HepG2 (cell line): ENCODE measurements around the gene TPGS1. TPM values are rescaled to one million over a fixed set of nuclear protein-coding genes. Genes with fewer than 3 reads are reported as not detected.

Experiments
- BCL6 ChIP-seq: IDR thresholded peaks from 2 replicates; pipeline ENCODE4 v1.6.1; 2016; ENCODE audit warnings: missing genetic modification reagents, missing compliant biosample characterization
- DMAP1 ChIP-seq: IDR thresholded peaks from 2 replicates; pipeline ENCODE4 v1.6.1; 2016
- ELF1 ChIP-seq: sonication (generic); formaldehyde crosslinking; IDR thresholded peaks from 2 replicates; pipeline ENCODE4 v1.4.0; 2020; ENCODE audit warnings: missing genetic modification reagents
- LCORL ChIP-seq, 2 experiments: fragments of 450-650 bp in 1 of 2; sonication (generic) in 1 of 2; formaldehyde crosslinking in 1 of 2; IDR thresholded peaks; 2 replicates each; pipeline versions ENCODE4 v1.5.0 to v1.6.1; 2017 to 2020; ENCODE audit warnings: antibody characterized with exemption in 1 of 2, missing genetic modification reagents in 1 of 2
- polyA plus RNA-seq, 8 experiments: library from polyadenylated mRNA; depleted of rRNA in 3 of 8; stranded (reverse) in 7 of 8; unstranded in 1 of 8; fragments of >200 nt; fragmentation: Illumina TruSeq in 4 of 8; extraction: Trizol in 4 of 8; gene quantifications; 2 replicates each; pipeline versions ENCODE4 v1.2.1 to v1.2.3, GENCODE V29; 2011 to 2016; ENCODE audit warnings: low read depth in 4 of 8, missing spikeins in 1 of 8, mixed read lengths in 1 of 8; ENCODE audit not compliant: insufficient read depth in 1 of 8
- total RNA-seq, 5 experiments: library from RNA; depleted of rRNA; stranded (reverse); fragments of >200 nt; fragmentation: Illumina TruSeq; extraction: Trizol; gene quantifications; 2 replicates each; pipeline ENCODE4 v1.2.3, GENCODE V29; 2016; ENCODE audit warnings: low read depth in 1 of 5
- TF ChIP-seq, protein P1 (sequence below): sonication (generic); formaldehyde crosslinking; IDR thresholded peaks from 2 replicates; pipeline ENCODE4 v1.4.0; 2020; ENCODE audit warnings: missing genetic modification reagents
- TF ChIP-seq, protein P2 (sequence below): sonication (generic); formaldehyde crosslinking; conservative IDR thresholded peaks from 2 replicates; pipeline ENCODE4 v1.8.0; 2022; ENCODE audit warnings: mild to moderate bottlenecking, moderate library complexity, missing genetic modification reagents
- TF ChIP-seq, protein P3 (sequence below): sonication (generic); formaldehyde crosslinking; IDR thresholded peaks from 2 replicates; pipeline ENCODE4 v1.5.0; 2020; ENCODE audit warnings: mild to moderate bottlenecking, missing genetic modification reagents
- TF ChIP-seq, protein P4 (sequence below): sonication (generic); formaldehyde crosslinking; IDR thresholded peaks from 2 replicates; pipeline ENCODE4 v1.4.0; 2020; ENCODE audit warnings: missing genetic modification reagents, mild to moderate bottlenecking, borderline replicate concordance
- TF ChIP-seq, protein P5 (sequence below): fragments of 450-650 bp; IDR thresholded peaks from 2 replicates; pipeline ENCODE4 v1.6.1; 2017

TPGS1 gene
- total and polyA plus RNA-seq, 2 of the 13 experiments (the other 11 are each of a cell fraction or from before 2014, with no cell fraction given), result 1.1 to 6.2 TPM

DNA sequence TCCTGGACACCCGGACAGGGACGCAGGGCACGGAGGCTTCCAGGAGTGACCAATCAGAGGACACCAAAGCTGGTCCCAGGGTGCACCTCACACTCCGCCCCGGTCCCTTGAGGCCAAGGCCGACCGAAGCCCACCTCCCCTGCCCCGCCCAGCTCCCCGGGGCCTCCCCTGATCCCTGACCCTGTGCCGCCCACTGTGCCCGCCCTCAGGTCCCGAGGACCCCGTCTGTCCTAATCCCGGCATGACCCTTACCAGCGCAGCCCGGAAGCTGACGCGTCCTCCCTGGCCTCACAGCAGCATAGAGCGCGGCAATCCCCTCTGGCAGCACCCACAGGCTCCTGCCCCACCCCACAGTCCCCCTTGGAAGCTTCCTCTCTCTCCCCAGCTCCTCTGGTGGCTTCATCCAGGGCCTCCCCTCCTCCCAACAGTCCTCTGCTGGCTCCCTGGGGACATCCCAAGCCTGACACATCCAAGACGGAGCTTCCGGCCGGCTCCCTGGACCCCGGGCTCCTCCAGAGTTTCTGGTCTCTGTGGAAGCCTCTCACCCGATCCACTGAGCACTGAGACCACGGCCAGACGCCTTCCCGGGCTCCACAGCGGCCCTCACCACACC lies 16.9 kb downstream of the TPGS1 start (continued):
- TF ChIP-seq, protein P1, sequence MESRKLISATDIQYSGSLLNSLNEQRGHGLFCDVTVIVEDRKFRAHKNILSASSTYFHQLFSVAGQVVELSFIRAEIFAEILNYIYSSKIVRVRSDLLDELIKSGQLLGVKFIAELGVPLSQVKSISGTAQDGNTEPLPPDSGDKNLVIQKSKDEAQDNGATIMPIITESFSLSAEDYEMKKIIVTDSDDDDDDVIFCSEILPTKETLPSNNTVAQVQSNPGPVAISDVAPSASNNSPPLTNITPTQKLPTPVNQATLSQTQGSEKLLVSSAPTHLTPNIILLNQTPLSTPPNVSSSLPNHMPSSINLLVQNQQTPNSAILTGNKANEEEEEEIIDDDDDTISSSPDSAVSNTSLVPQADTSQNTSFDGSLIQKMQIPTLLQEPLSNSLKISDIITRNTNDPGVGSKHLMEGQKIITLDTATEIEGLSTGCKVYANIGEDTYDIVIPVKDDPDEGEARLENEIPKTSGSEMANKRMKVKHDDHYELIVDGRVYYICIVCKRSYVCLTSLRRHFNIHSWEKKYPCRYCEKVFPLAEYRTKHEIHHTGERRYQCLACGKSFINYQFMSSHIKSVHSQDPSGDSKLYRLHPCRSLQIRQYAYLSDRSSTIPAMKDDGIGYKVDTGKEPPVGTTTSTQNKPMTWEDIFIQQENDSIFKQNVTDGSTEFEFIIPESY (CRISPR knock-in tag), result 0 out of 2 replicates have a peak, but pooled peaks have one; percentile 10
- TF ChIP-seq, protein P2, sequence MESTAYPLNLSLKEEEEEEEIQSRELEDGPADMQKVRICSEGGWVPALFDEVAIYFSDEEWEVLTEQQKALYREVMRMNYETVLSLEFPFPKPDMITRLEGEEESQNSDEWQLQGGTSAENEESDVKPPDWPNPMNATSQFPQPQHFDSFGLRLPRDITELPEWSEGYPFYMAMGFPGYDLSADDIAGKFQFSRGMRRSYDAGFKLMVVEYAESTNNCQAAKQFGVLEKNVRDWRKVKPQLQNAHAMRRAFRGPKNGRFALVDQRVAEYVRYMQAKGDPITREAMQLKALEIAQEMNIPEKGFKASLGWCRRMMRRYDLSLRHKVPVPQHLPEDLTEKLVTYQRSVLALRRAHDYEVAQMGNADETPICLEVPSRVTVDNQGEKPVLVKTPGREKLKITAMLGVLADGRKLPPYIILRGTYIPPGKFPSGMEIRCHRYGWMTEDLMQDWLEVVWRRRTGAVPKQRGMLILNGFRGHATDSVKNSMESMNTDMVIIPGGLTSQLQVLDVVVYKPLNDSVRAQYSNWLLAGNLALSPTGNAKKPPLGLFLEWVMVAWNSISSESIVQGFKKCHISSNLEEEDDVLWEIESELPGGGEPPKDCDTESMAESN (CRISPR knock-in tag), result 0 out of 2 replicates have a peak, but pooled peaks have one; percentile 51
- TF ChIP-seq LCORL (IDR thresholded peaks at IDR 0.05), result no peak
- TF ChIP-seq LCORL (CRISPR knock-in tag; IDR thresholded peaks at IDR 0.05), result peak; percentile 97
- TF ChIP-seq DMAP1 (CRISPR knock-in tag), result peak; percentile 51
- TF ChIP-seq, protein P3, sequence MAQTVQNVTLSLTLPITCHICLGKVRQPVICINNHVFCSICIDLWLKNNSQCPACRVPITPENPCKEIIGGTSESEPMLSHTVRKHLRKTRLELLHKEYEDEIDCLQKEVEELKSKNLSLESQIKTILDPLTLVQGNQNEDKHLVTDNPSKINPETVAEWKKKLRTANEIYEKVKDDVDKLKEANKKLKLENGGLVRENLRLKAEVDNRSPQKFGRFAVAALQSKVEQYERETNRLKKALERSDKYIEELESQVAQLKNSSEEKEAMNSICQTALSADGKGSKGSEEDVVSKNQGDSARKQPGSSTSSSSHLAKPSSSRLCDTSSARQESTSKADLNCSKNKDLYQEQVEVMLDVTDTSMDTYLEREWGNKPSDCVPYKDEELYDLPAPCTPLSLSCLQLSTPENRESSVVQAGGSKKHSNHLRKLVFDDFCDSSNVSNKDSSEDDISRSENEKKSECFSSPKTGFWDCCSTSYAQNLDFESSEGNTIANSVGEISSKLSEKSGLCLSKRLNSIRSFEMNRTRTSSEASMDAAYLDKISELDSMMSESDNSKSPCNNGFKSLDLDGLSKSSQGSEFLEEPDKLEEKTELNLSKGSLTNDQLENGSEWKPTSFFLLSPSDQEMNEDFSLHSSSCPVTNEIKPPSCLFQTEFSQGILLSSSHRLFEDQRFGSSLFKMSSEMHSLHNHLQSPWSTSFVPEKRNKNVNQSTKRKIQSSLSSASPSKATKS, result no peak
- TF ChIP-seq ELF1 (CRISPR knock-in tag), result peak; percentile 82
- TF ChIP-seq, protein P4, sequence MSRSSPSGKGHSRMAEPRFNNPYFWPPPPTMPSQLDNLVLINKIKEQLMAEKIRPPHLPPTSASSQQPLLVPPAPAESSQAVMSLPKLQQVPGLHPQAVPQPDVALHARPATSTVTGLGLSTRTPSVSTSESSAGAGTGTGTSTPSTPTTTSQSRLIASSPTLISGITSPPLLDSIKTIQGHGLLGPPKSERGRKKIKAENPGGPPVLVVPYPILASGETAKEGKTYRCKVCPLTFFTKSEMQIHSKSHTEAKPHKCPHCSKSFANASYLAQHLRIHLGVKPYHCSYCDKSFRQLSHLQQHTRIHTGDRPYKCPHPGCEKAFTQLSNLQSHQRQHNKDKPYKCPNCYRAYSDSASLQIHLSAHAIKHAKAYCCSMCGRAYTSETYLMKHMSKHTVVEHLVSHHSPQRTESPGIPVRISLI (CRISPR knock-in tag), result peak; percentile 55; the same call in 1 of the 2 replicates
- peak; percentile 83 for TF ChIP-seq BCL6 (CRISPR knock-in tag)
- TF ChIP-seq, protein P5, sequence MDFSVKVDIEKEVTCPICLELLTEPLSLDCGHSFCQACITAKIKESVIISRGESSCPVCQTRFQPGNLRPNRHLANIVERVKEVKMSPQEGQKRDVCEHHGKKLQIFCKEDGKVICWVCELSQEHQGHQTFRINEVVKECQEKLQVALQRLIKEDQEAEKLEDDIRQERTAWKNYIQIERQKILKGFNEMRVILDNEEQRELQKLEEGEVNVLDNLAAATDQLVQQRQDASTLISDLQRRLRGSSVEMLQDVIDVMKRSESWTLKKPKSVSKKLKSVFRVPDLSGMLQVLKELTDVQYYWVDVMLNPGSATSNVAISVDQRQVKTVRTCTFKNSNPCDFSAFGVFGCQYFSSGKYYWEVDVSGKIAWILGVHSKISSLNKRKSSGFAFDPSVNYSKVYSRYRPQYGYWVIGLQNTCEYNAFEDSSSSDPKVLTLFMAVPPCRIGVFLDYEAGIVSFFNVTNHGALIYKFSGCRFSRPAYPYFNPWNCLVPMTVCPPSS, result no peak
